ENCODE results near the gene RUFY3. TPM values are rescaled to one million over a fixed set of nuclear protein-coding genes. Genes with fewer than 3 reads are reported as not detected.
"Not testable (repeated sequence)": the region's sequence is repeated elsewhere in the genome, so short reads cannot be mapped to it uniquely, and the experiment has no call there.

Gene RUFY3
- total RNA-seq, 1 experiment from 2014 or later, result 48.0 TPM

- Histone ChIP-seq H4K20me1 (ENCODE audit: control insufficient read depth, insufficient read depth, insufficient read length) (no peaks in the 10 kb centered on the region), H3K9me3 (ENCODE audit: control insufficient read depth, low read depth, low read length) (no peaks in the 10 kb centered on the region), H3K14ac (ENCODE audit: insufficient read depth, low read length) (no peak overlapping the region), H3K4ac (ENCODE audit: low read depth, low read length) (no peak overlapping the region), H3T11ph (ENCODE audit: low read length) (no peak overlapping the region), H3K23ac (ENCODE audit: insufficient read length, low read depth, low read length) (no peak overlapping the region), H3K79me2 (ENCODE audit: insufficient read depth, low read length) (no peaks in the 10 kb centered on the region), H2AK5ac (ENCODE audit: insufficient read length, low read length) (no peak overlapping the region), H3K27me3 (ENCODE audit: insufficient read depth, low read length) (no peaks in the 10 kb centered on the region), H3K4me2 (ENCODE audit: insufficient read depth, insufficient read length, low read length) (no peak overlapping the region), H4K8ac (replicated peaks; ENCODE audit: insufficient read length, low read depth, low read length) (no peak overlapping the region), H3K79me1 (ENCODE audit: insufficient read depth, low read depth, low read length, poor library complexity, severe bottlenecking) (no peaks in the 10 kb centered on the region), H2AFZ (ENCODE audit: low read length) (no peak overlapping the region), H4K91ac (ENCODE audit: insufficient read length, low read depth, low read length) (no peak overlapping the region), H3K23me2 (ENCODE audit: insufficient read length, low read depth, low read length, poor library complexity, severe bottlenecking) (no peaks in the 10 kb centered on the region), H4K5ac (ENCODE audit: insufficient read length, low read depth, low read length) (no peak overlapping the region), H2BK120ac (ENCODE audit: low read depth, low read length, poor library complexity, severe bottlenecking) (no peak overlapping the region), H2BK5ac (ENCODE audit: insufficient read length, low read length) (no peak overlapping the region), H3K9ac (ENCODE audit: extremely low read depth, insufficient read length, low read length) (no peak overlapping the region), H2BK15ac (ENCODE audit: low read depth, low read length) (no peak overlapping the region), H2BK20ac (ENCODE audit: low read depth, low read length, poor library complexity, severe bottlenecking) (no peak overlapping the region), H3K56ac (ENCODE audit: insufficient read length, low read depth, low read length) (no peak overlapping the region), H3K18ac (ENCODE audit: insufficient read length, low read depth, low read length) (no peak overlapping the region), H2BK12ac (ENCODE audit: insufficient read length, low read depth, low read length) (no peak overlapping the region), H3K27ac (ENCODE audit: insufficient read length, low read depth, low read length) (no peak overlapping the region), H3K4me1 (ENCODE audit: insufficient read depth, low read length) (no peaks in the 10 kb centered on the region)
- no peaks in the 10 kb centered on the region for H3K4me1 Mint-ChIP-seq
- peaks cover 3 to 34% (median 28%) of the 10 kb centered on the region in 3 experiments; a peak in 6 of 7 replicates for H3K36me3 Mint-ChIP-seq (ENCODE audit: insufficient read depth in 1 of 3, low read depth in 3 of 3)
- no peak overlapping the region; a peak in 1 of 7 replicates for H3K27ac Mint-ChIP-seq
- H3K9me3 Mint-ChIP-seq, result no peaks in the 10 kb centered on the region
- no peaks in the 10 kb centered on the region for H3K27me3 Mint-ChIP-seq (ENCODE audit: low read depth)
- WGBS (ENCODE audit: extremely low coverage, insufficient read length, low lambda C conversion rate), result no CpG with 5 or more reads among the region's 3 CpGs
- no peak for DNase-seq
- TF ChIP-seq CTCF (conservative IDR thresholded peaks at IDR 0.05), result no peak
- no peak overlapping the region for H3K4me3 Mint-ChIP-seq
These were observed 46.7 kb downstream of the RUFY3 start for GRCh38 chr4:70768301-70768948.

- H3K4ac ChIP-seq (ENCODE audit: low read depth, low read length); H3K4me3 Mint-ChIP-seq; H2BK20ac ChIP-seq (ENCODE audit: low read depth, low read length, poor library complexity, severe bottlenecking); H3K27ac Mint-ChIP-seq; H3K23ac ChIP-seq (ENCODE audit: insufficient read length, low read depth, low read length); H3T11ph ChIP-seq (ENCODE audit: low read length); H2AFZ ChIP-seq (ENCODE audit: low read length); H3K23me2 ChIP-seq (ENCODE audit: insufficient read length, low read depth, low read length, poor library complexity, severe bottlenecking); H2AK5ac ChIP-seq (ENCODE audit: insufficient read length, low read length); H3K4me2 ChIP-seq (ENCODE audit: insufficient read depth, insufficient read length, low read length); H2BK120ac ChIP-seq (ENCODE audit: low read depth, low read length, poor library complexity, severe bottlenecking); H3K18ac ChIP-seq (ENCODE audit: insufficient read length, low read depth, low read length); H2BK15ac ChIP-seq (ENCODE audit: low read depth, low read length); H4K5ac ChIP-seq (ENCODE audit: insufficient read length, low read depth, low read length); H3K9me3 ChIP-seq (ENCODE audit: control insufficient read depth, low read depth, low read length); H4K91ac ChIP-seq (ENCODE audit: insufficient read length, low read depth, low read length); H4K8ac ChIP-seq (replicated peaks; ENCODE audit: insufficient read length, low read depth, low read length); H2BK5ac ChIP-seq (ENCODE audit: insufficient read length, low read length); H3K79me1 ChIP-seq (ENCODE audit: insufficient read depth, low read depth, low read length, poor library complexity, severe bottlenecking); H3K27ac ChIP-seq (ENCODE audit: insufficient read length, low read depth, low read length); H2BK12ac ChIP-seq (ENCODE audit: insufficient read length, low read depth, low read length); H3K27me3 ChIP-seq (ENCODE audit: insufficient read depth, low read length); H3K79me2 ChIP-seq (ENCODE audit: insufficient read depth, low read length); H3K9ac ChIP-seq (ENCODE audit: extremely low read depth, insufficient read length, low read length); H3K9me3 Mint-ChIP-seq; H3K14ac ChIP-seq (ENCODE audit: insufficient read depth, low read length); H4K20me1 ChIP-seq (ENCODE audit: control insufficient read depth, insufficient read depth, insufficient read length); H3K4me1 ChIP-seq (ENCODE audit: insufficient read depth, low read length); H3K56ac ChIP-seq (ENCODE audit: insufficient read length, low read depth, low read length); H3K4me1 Mint-ChIP-seq; DNase-seq; H3K27me3 Mint-ChIP-seq (ENCODE audit: low read depth): not testable (repeated sequence)
- peaks cover 3 to 30% (median 25%) of the 10 kb centered on the region in 3 experiments; a peak in 6 of 7 replicates for H3K36me3 Mint-ChIP-seq (ENCODE audit: insufficient read depth in 1 of 3, low read depth in 3 of 3)
- WGBS (ENCODE audit: extremely low coverage, insufficient read length, low lambda C conversion rate), result no CpG with 5 or more reads among the region's 1 CpG
These were observed 47.6 kb downstream of the RUFY3 start for GRCh38 chr4:70769396-70769795.

All from H9 (cell line).